HCT116 (cell line): ENCODE results near the gene PPP1CB.

ENCODE experiments used
- CTCF ChIP-seq, 3 experiments: fragments of 200-600 bp in 1 of 3; sonication (generic) in 1 of 3; IDR thresholded peaks in 2 of 3; conservative IDR thresholded peaks in 1 of 3; 2 replicates each; pipeline ENCODE4 v1.5.1; 2012 to 2017; ENCODE audit warnings: low read depth in 2 of 3, low read length in 2 of 3, antibody characterized with exemption in 1 of 3, borderline replicate concordance in 1 of 3, control low read depth in 1 of 3, mild to moderate bottlenecking in 1 of 3, mixed read lengths in 1 of 3, mixed run types in 1 of 3, moderate library complexity in 1 of 3; ENCODE audit not compliant: insufficient read depth in 1 of 3
- EZH2 ChIP-seq: fragments of 200-600 bp; sonication (generic); IDR thresholded peaks from 2 replicates; pipeline ENCODE4 v1.6.1; 2017; ENCODE audit warnings: antibody characterized with exemption, mixed run types
- MAX ChIP-seq: IDR thresholded peaks from 2 replicates; pipeline ENCODE4 v1.6.1; 2012
- POLR2A ChIP-seq: IDR thresholded peaks from 2 replicates; pipeline ENCODE4 v1.7.0; 2011; ENCODE audit warnings: borderline replicate concordance; ENCODE audit not compliant: insufficient read depth, insufficient read length; ENCODE audit errors: extremely low read depth
- POLR2AphosphoS5 ChIP-seq: IDR thresholded peaks from 2 replicates; pipeline ENCODE4 v1.6.1; 2011; ENCODE audit warnings: mild to moderate bottlenecking, low read depth, low read length, moderate library complexity
- REST ChIP-seq: IDR thresholded peaks from 2 replicates; pipeline ENCODE4 v1.6.1; 2012; ENCODE audit warnings: low read depth
- SIN3A ChIP-seq: IDR thresholded peaks from 2 replicates; pipeline ENCODE4 v1.6.1; 2012; ENCODE audit warnings: low read depth
- YY1 ChIP-seq: IDR thresholded peaks from 2 replicates; pipeline ENCODE4 v1.6.1; 2011; ENCODE audit warnings: low read length, low read depth, moderate library complexity, mild to moderate bottlenecking; ENCODE audit not compliant: insufficient replicate concordance; ENCODE audit errors: extremely low read depth

GRCh38 chr2:28761420-28761819, 9.8 kb downstream of the PPP1CB start:
- TF ChIP-seq CTCF (IDR thresholded peaks at IDR 0.05 in 2 of 3, conservative IDR thresholded peaks at IDR 0.05 in 1 of 3; ENCODE audit: borderline replicate concordance in 1 of 3, insufficient read depth in 1 of 3, low read depth in 2 of 3, low read length in 2 of 3), result no peak
- no peak for TF ChIP-seq POLR2A
- TF ChIP-seq MAX, result no peak
- no peak for TF ChIP-seq EZH2
- TF ChIP-seq POLR2AphosphoS5, result no peak
- no peak for TF ChIP-seq REST
- TF ChIP-seq YY1, result no peak
- no peak for TF ChIP-seq SIN3A
